ENCODE data around the gene ZNF343.

Gene ZNF343

GRCh38 chr20:2460752-2461424, 47.8 kb downstream of the ZNF343 start:
- no peak overlapping the region for H2AFZ ChIP-seq (ENCODE audit: low read depth)
- no peak for TF ChIP-seq CTCF (conservative IDR thresholded peaks at IDR 0.05; ENCODE audit: low read depth, low read length)
- H4K20me1 ChIP-seq (ENCODE audit: insufficient read depth), result no peaks in the 10 kb centered on the region
- H3K27me3 ChIP-seq (ENCODE audit: insufficient read depth, low read depth), result no peaks in the 10 kb centered on the region
- no peak overlapping the region for H3K27ac ChIP-seq
- no peaks in the 10 kb centered on the region; the same call in 1 of the 2 replicates for H3K36me3 ChIP-seq (ENCODE audit: insufficient read depth)
- H3K4me3 ChIP-seq (IDR thresholded peaks at IDR 0.05; ENCODE audit: insufficient read depth, low read depth, low read length), result no peak overlapping the region
- H3K4me1 ChIP-seq (ENCODE audit: low read depth, poor library complexity, severe bottlenecking), result no peaks in the 10 kb centered on the region
- H3K9ac ChIP-seq, result no peak overlapping the region
- H3K4me2 ChIP-seq, result no peak overlapping the region
- H3K79me2 ChIP-seq (ENCODE audit: insufficient read depth, low read depth), result no peaks in the 10 kb centered on the region

GRCh38 chr20:2459981-2460751, 48.5 kb downstream of the ZNF343 start:
- H3K9ac ChIP-seq, result no peak overlapping the region
- no peaks in the 10 kb centered on the region for H3K27me3 ChIP-seq (ENCODE audit: insufficient read depth, low read depth)
- H3K4me3 ChIP-seq (IDR thresholded peaks at IDR 0.05; ENCODE audit: insufficient read depth, low read depth, low read length), result no peak overlapping the region
- H3K79me2 ChIP-seq (ENCODE audit: insufficient read depth, low read depth), result no peaks in the 10 kb centered on the region
- no peak overlapping the region for H2AFZ ChIP-seq (ENCODE audit: low read depth)
- no peaks in the 10 kb centered on the region; the same call in 1 of the 2 replicates for H3K36me3 ChIP-seq (ENCODE audit: insufficient read depth)
- no peaks in the 10 kb centered on the region for H4K20me1 ChIP-seq (ENCODE audit: insufficient read depth)
- no peaks in the 10 kb centered on the region for H3K4me1 ChIP-seq (ENCODE audit: low read depth, poor library complexity, severe bottlenecking)
- no peak overlapping the region for H3K4me2 ChIP-seq
- TF ChIP-seq CTCF (conservative IDR thresholded peaks at IDR 0.05; ENCODE audit: low read depth, low read length), result no peak
- no peak overlapping the region for H3K27ac ChIP-seq

- H4K20me1 ChIP-seq (ENCODE audit: insufficient read depth), result no peaks in the 10 kb centered on the region
- no peaks in the 10 kb centered on the region for H3K4me1 ChIP-seq (ENCODE audit: low read depth, poor library complexity, severe bottlenecking)
- no peak for TF ChIP-seq CTCF (conservative IDR thresholded peaks at IDR 0.05; ENCODE audit: low read depth, low read length)
- no peaks in the 10 kb centered on the region for H3K79me2 ChIP-seq (ENCODE audit: insufficient read depth, low read depth)
- no peak overlapping the region for H2AFZ ChIP-seq (ENCODE audit: low read depth)
- no peak overlapping the region for H3K4me3 ChIP-seq (IDR thresholded peaks at IDR 0.05; ENCODE audit: insufficient read depth, low read depth, low read length)
- no peak overlapping the region for H3K4me2 ChIP-seq
- no peaks in the 10 kb centered on the region for H3K27me3 ChIP-seq (ENCODE audit: insufficient read depth, low read depth)
- H3K9ac ChIP-seq, result no peak overlapping the region
- H3K36me3 ChIP-seq (ENCODE audit: insufficient read depth), result no peaks in the 10 kb centered on the region
- no peak overlapping the region for H3K27ac ChIP-seq
These were observed 49.7 kb downstream of the ZNF343 start for GRCh38 chr20:2458919-2459499.

- TF ChIP-seq CTCF (conservative IDR thresholded peaks at IDR 0.05; ENCODE audit: low read depth, low read length), result no peak
- no peak overlapping the region for H3K4me3 ChIP-seq (IDR thresholded peaks at IDR 0.05; ENCODE audit: insufficient read depth, low read depth, low read length)
These were observed 52.8 kb downstream of the ZNF343 start for GRCh38 chr20:2455771-2456497.

More at GRCh38 chr20:2455771-2456497, 52.8 kb downstream of the ZNF343 start:
- H3K79me2 ChIP-seq (ENCODE audit: insufficient read depth, low read depth), result no peaks in the 10 kb centered on the region
- no peaks in the 10 kb centered on the region for H4K20me1 ChIP-seq (ENCODE audit: insufficient read depth)
- H3K9ac ChIP-seq, result no peak overlapping the region
- H3K36me3 ChIP-seq (ENCODE audit: insufficient read depth), result no peaks in the 10 kb centered on the region
- no peak overlapping the region for H2AFZ ChIP-seq (ENCODE audit: low read depth)
- no peak overlapping the region for H3K27ac ChIP-seq
- no peak overlapping the region for H3K4me2 ChIP-seq
- H3K4me1 ChIP-seq (ENCODE audit: low read depth, poor library complexity, severe bottlenecking), result no peaks in the 10 kb centered on the region
- no peaks in the 10 kb centered on the region for H3K27me3 ChIP-seq (ENCODE audit: insufficient read depth, low read depth)

Data from KMS-11 (cell line).